ENCODE measurements around the gene COX6A2. TPM values are rescaled to one million over a fixed set of nuclear protein-coding genes. Genes with fewer than 3 reads are reported as not detected.
A peak's percentile ranks its signal among the peaks of the same experiment; 100 is the strongest.

COX6A2 gene
- polyA plus RNA-seq (2013, experiment 1 of 2; ENCODE audit: insufficient read length): 0.81 TPM
- 1.1 TPM for polyA plus RNA-seq (2013, experiment 2 of 2; ENCODE audit: insufficient read length)

GRCh38 chr16:31428279-31428597 lies at the start of gene COX6A2:
Gene COX6A2 (minus strand): TSS chr16:31428360. CDS start chr16:31428325, 35 bp downstream.
- DNase-seq: no peak

GRCh38 chr16:31477220-31478216 lies 49.4 kb upstream of the COX6A2 start:
- DNase-seq: no peak

- DNase-seq: no peak
These were observed 48.4 kb upstream of the COX6A2 start for GRCh38 chr16:31476303-31477219.

GRCh38 chr16:31475946-31476302 lies 47.8 kb upstream of the COX6A2 start:
- DNase-seq: no peak

- no peak for DNase-seq
These were observed 46.9 kb upstream of the COX6A2 start for GRCh38 chr16:31474773-31475738.

- DNase-seq: peak; percentile 83
These were observed 46.1 kb upstream of the COX6A2 start for GRCh38 chr16:31474173-31474714.

GRCh38 chr16:31473264-31473984 lies 45.3 kb upstream of the COX6A2 start:
- DNase-seq: no peak

- DNase-seq: peak; percentile 95
These were observed 44.6 kb upstream of the COX6A2 start for GRCh38 chr16:31472709-31473203.

- peak; percentile 94 for DNase-seq
These were observed 43.9 kb upstream of the COX6A2 start, which contains the start of gene TGFB1I1 for GRCh38 chr16:31471875-31472708. Gene TGFB1I1 (plus strand): TSS chr16:31472152. CDS start chr16:31472189, 37 bp downstream.

GRCh38 chr16:31471241-31471874 lies 43.2 kb upstream of the COX6A2 start:
- no peak for DNase-seq

GRCh38 chr16:31470615-31471014 lies 42.5 kb upstream of the COX6A2 start:
- DNase-seq: no peak

GRCh38 chr16:31467858-31468257 lies 39.7 kb upstream of the COX6A2 start:
- no peak for DNase-seq

GRCh38 chr16:31467151-31467773 lies 39.1 kb upstream of the COX6A2 start:
- DNase-seq: no peak

- no peak for DNase-seq
These were observed 38.3 kb upstream of the COX6A2 start for GRCh38 chr16:31466381-31466841.

GRCh38 chr16:31465788-31466370 lies 37.7 kb upstream of the COX6A2 start:
- no peak for DNase-seq

- DNase-seq: no peak
These were observed 36.7 kb upstream of the COX6A2 start for GRCh38 chr16:31464781-31465260.

- DNase-seq: no peak
These were observed 36.2 kb upstream of the COX6A2 start for GRCh38 chr16:31464348-31464769.
